Measurements from ENCODE around the gene STIM1.

DNA sequence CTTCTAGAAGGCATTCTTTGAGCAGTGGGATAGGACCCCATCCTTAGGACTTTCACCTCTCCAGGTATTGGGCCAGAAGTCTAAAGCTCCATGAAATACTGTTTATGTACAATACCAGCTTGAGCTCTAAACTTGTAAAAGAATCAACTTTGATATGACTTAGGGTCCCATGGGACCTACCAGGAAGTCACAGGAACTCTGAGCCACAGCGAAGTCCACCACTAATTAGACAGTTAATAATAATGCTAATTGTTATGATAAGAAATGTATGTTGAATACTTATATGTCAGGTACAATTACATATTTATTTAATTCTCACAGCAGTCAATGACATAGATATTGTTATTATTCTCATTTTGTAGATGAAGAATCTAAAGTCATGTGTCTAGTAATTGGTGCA is 35.3 kb downstream of the STIM1 start:
- TF ChIP-seq, protein P1, sequence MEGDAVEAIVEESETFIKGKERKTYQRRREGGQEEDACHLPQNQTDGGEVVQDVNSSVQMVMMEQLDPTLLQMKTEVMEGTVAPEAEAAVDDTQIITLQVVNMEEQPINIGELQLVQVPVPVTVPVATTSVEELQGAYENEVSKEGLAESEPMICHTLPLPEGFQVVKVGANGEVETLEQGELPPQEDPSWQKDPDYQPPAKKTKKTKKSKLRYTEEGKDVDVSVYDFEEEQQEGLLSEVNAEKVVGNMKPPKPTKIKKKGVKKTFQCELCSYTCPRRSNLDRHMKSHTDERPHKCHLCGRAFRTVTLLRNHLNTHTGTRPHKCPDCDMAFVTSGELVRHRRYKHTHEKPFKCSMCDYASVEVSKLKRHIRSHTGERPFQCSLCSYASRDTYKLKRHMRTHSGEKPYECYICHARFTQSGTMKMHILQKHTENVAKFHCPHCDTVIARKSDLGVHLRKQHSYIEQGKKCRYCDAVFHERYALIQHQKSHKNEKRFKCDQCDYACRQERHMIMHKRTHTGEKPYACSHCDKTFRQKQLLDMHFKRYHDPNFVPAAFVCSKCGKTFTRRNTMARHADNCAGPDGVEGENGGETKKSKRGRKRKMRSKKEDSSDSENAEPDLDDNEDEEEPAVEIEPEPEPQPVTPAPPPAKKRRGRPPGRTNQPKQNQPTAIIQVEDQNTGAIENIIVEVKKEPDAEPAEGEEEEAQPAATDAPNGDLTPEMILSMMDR (IDR thresholded peaks at IDR 0.05; ENCODE audit: low read length) = no peak
- no peak for TF ChIP-seq EZH2 (IDR thresholded peaks at IDR 0.05; ENCODE audit: borderline replicate concordance, low read length)

Measured in OCI-LY1 (cell line).